LNCaP clone FGC (cell line): ENCODE data around the gene IP6K3.

Experiments used
- DNase-seq: peaks from one replicate; pipeline ENCODE4 v3.0.0-alpha.2; 2011; ENCODE audit warnings: low read depth
- H3K4me3 ChIP-seq: 2 replicates; pipeline ENCODE4 v1.5.1; 2011; ENCODE audit warnings: mild to moderate bottlenecking, low read depth, low read length, control low read depth
- CTCF ChIP-seq: IDR thresholded peaks from 2 replicates; pipeline ENCODE4 v1.5.1; 2012; ENCODE audit warnings: mild to moderate bottlenecking; ENCODE audit not compliant: control insufficient read depth, insufficient read depth; ENCODE audit errors: extremely low read depth

Gene IP6K3

GRCh38 chr6:33777398-33778388, 31.0 kb upstream of the IP6K3 start:
- no peak for TF ChIP-seq CTCF
- H3K4me3 ChIP-seq = no peak overlapping the region
- no peak for DNase-seq

GRCh38 chr6:33776764-33777163, 30.1 kb upstream of the IP6K3 start:
- H3K4me3 ChIP-seq = no peak overlapping the region
- no peak for DNase-seq
- TF ChIP-seq CTCF = no peak

GRCh38 chr6:33776186-33776585, 29.5 kb upstream of the IP6K3 start:
- H3K4me3 ChIP-seq = no peak overlapping the region
- no peak for DNase-seq
- TF ChIP-seq CTCF = no peak

- TF ChIP-seq CTCF = no peak
- DNase-seq = no peak
- no peak overlapping the region for H3K4me3 ChIP-seq
Measured at GRCh38 chr6:33774774-33775173, 28.1 kb upstream of the IP6K3 start.

GRCh38 chr6:33772902-33773472, 26.3 kb upstream of the IP6K3 start:
- H3K4me3 ChIP-seq = no peak overlapping the region
- no peak for DNase-seq
- TF ChIP-seq CTCF = no peak

- no peak overlapping the region for H3K4me3 ChIP-seq
- no peak for DNase-seq
- TF ChIP-seq CTCF = no peak
Measured at GRCh38 chr6:33772082-33772830, 25.6 kb upstream of the IP6K3 start.
